ENCODE measurements around the gene ABAT. TPM values are rescaled to one million over a fixed set of nuclear protein-coding genes. Genes with fewer than 3 reads are reported as not detected.

ABAT gene
- total and polyA plus RNA-seq, 4 donors: 4.4 to 14.0 (median 7.1) TPM

DNA sequence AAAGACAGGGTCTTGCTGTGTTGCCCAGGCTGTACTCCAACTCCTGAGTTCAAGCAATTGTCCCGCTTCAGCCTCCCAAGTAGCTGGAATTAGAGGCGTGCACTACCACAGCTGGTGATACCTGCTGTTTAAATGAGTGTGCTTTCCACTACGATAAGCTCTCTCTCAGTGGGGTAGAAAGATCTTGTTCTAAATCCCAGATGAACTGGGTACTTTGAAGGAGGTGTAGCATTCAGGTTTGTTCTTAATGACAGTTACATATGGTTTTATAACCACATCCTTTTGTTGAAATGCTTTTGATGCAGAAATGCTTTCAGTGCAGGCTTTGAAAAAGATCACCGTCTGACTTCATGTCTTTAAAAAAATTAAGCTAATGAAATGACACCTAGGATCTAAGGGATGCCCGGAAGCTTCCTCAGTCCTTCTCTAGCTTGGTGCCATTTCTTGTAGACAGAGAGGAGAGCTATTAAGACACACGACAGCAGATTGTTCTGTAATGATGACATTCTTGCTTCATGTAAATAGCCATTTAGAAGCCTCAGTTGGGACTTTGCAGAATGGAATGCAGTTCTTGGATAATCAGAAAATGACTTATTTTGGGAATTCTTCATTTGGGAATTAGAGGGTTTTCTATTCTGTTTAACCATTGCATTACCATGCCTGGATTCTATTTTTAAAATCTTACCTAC lies 142.7 kb downstream of the ABAT start:
- TF ChIP-seq, protein P1, sequence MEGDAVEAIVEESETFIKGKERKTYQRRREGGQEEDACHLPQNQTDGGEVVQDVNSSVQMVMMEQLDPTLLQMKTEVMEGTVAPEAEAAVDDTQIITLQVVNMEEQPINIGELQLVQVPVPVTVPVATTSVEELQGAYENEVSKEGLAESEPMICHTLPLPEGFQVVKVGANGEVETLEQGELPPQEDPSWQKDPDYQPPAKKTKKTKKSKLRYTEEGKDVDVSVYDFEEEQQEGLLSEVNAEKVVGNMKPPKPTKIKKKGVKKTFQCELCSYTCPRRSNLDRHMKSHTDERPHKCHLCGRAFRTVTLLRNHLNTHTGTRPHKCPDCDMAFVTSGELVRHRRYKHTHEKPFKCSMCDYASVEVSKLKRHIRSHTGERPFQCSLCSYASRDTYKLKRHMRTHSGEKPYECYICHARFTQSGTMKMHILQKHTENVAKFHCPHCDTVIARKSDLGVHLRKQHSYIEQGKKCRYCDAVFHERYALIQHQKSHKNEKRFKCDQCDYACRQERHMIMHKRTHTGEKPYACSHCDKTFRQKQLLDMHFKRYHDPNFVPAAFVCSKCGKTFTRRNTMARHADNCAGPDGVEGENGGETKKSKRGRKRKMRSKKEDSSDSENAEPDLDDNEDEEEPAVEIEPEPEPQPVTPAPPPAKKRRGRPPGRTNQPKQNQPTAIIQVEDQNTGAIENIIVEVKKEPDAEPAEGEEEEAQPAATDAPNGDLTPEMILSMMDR (IDR thresholded peaks at IDR 0.05; ENCODE audit: control extremely low read depth, extremely low read depth): no peak
- H3K27ac ChIP-seq (ENCODE audit: low read depth in 1 of 2, low read length in 1 of 2): no peak overlapping the region
- peaks cover 22 to 54% (median 32%) of the 10 kb centered on the region in 4 donors for H3K36me3 ChIP-seq (ENCODE audit: control insufficient read depth in 4 of 4, insufficient read depth in 4 of 4, low read length in 4 of 4)
- DNase-seq: no peak
- no peak overlapping the region for H3K4me3 ChIP-seq
- H3K4me1 ChIP-seq (ENCODE audit: control insufficient read depth in 5 of 5, insufficient read depth in 5 of 5, low read length in 5 of 5): peaks cover 0 to 1% (median 0%) of the 10 kb centered on the region in 5 donors
- WGBS, 2 donors: 67 to 76% methylated on average over 6 of the region's 6 CpGs
- no peaks in the 10 kb centered on the region for H3K9me3 ChIP-seq (ENCODE audit: control insufficient read depth in 4 of 4, insufficient read depth in 3 of 4, low read length in 3 of 4)
- no peak overlapping the region for H3K9ac ChIP-seq (ENCODE audit: insufficient read depth in 1 of 2, low read length in 2 of 2)
- no peak for ATAC-seq (ENCODE audit: insufficient read depth, low FRiP score)
- H3K27me3 ChIP-seq (ENCODE audit: control insufficient read depth in 3 of 3, insufficient read depth in 3 of 3, low read length in 2 of 3): no peaks in the 10 kb centered on the region

DNA sequence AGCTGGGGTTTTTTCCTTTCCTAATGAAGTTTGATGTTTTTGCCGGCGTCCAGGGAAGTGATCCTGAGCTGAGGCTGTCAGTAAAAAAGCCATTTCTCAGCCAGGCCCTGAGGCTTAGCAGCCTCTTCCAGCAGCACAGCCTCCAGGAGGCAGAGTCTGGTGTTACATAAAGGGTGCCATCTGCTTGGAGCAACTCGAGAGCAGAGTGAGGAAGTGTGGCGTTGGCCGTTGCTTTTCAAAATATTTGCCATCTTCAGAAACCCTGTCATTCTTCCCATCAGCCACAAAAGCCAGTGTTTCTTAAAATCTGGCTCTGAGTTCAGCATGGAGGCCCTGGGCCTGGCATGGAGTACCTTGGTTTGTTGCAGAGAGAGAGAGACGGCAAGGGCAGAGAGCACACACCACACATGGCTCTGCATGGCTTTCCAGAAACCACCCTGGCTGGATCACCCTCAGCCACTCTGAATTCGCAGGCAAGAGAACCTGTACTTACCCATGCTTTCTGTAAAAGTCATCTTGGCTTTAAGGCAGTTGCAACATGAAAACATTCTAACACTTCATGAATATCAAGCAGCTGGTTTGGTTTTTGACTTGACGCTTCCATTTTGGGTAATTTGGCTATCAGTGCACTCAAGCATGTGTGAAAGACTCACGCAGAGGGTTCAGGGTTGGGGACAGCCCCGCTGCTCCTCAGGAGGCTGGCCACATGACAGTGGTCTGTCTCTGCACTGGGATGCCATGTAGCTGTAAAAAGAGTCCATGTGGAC lies 144.3 kb downstream of the ABAT start:
- no peaks in the 10 kb centered on the region for H3K9me3 ChIP-seq (ENCODE audit: control insufficient read depth in 4 of 4, insufficient read depth in 3 of 4, low read length in 3 of 4)
- H3K4me1 ChIP-seq (ENCODE audit: control insufficient read depth in 5 of 5, insufficient read depth in 5 of 5, low read length in 5 of 5): peaks cover 0 to 1% (median 0%) of the 10 kb centered on the region in 5 donors
- no peak overlapping the region for H3K9ac ChIP-seq (ENCODE audit: insufficient read depth in 1 of 2, low read length in 2 of 2)
- ATAC-seq (ENCODE audit: insufficient read depth, low FRiP score): no peak
- peaks cover 10 to 38% (median 22%) of the 10 kb centered on the region in 4 donors for H3K36me3 ChIP-seq (ENCODE audit: control insufficient read depth in 4 of 4, insufficient read depth in 4 of 4, low read length in 4 of 4)
- TF ChIP-seq, protein P1 (IDR thresholded peaks at IDR 0.05; ENCODE audit: control extremely low read depth, extremely low read depth): no peak
- DNase-seq: peak in 2 of 3 donors; percentile 46 to 47
- WGBS, 2 donors: 67 to 77% methylated on average over 10 of the region's 10 CpGs
- no peaks in the 10 kb centered on the region for H3K27me3 ChIP-seq (ENCODE audit: control insufficient read depth in 3 of 3, insufficient read depth in 3 of 3, low read length in 2 of 3)
- H3K27ac ChIP-seq (ENCODE audit: low read depth in 1 of 2, low read length in 1 of 2): no peak overlapping the region
- H3K4me3 ChIP-seq: no peak overlapping the region

DNA sequence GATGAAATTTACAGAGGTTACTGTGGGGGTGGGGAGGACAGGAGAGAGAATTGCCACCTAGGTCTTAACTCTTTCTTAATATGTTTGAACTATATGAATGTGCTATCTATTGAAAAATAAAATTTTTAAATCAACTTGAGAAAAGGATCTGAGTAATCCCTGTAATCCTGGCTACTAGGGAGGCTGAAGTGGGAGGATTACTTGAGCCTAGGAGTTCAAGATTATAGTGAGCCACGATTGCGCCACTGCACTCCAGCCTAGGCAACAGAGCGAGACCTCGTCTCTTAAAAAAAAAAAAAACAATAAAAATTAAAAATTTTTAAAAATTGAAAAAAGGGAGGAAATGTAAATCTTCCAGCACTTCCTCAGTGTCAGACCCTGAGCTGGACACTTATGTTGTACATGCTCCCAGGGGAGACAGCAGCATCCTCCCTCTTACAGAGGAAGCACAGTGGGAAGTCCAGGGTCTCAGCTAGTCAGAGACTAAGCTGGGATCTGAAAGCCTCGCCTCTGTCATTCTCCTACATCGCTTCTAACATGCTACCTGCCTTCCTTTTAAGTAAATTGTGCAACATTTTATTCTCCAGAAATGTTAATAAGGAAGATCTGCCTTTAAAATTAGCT lies 145.1 kb downstream of the ABAT start:
- Histone ChIP-seq H3K27me3 (ENCODE audit: control insufficient read depth in 3 of 3, insufficient read depth in 3 of 3, low read length in 2 of 3) (no peaks in the 10 kb centered on the region), H3K9me3 (ENCODE audit: control insufficient read depth in 4 of 4, insufficient read depth in 3 of 4, low read length in 3 of 4) (no peaks in the 10 kb centered on the region), H3K4me1 (ENCODE audit: control insufficient read depth in 5 of 5, insufficient read depth in 5 of 5, low read length in 5 of 5) (peaks cover 0 to 1% (median 0%) of the 10 kb centered on the region in 5 donors), H3K36me3 (ENCODE audit: control insufficient read depth in 4 of 4, insufficient read depth in 4 of 4, low read length in 4 of 4) (peaks cover 7 to 33% (median 17%) of the 10 kb centered on the region in 4 donors), H3K9ac (ENCODE audit: insufficient read depth in 1 of 2, low read length in 2 of 2) (no peak overlapping the region), H3K4me3 (no peak overlapping the region), H3K27ac (ENCODE audit: low read depth in 1 of 2, low read length in 1 of 2) (no peak overlapping the region)
- ATAC-seq (ENCODE audit: insufficient read depth, low FRiP score) (no peak), DNase-seq (peak in 1 of 3 donors; percentile 13)
- 81% methylated on average over 6 of the region's 6 CpGs for WGBS, 2 donors
- TF ChIP-seq, protein P1 (IDR thresholded peaks at IDR 0.05; ENCODE audit: control extremely low read depth, extremely low read depth): no peak
